H1 (cell line): ENCODE data around the gene KLF7. TPM values are rescaled to one million over a fixed set of nuclear protein-coding genes. Genes with fewer than 3 reads are reported as not detected.

Source experiments
- CHD1 ChIP-seq: IDR thresholded peaks from 2 replicates; pipeline ENCODE4 v1.6.1; 2012; ENCODE audit warnings: low read depth, low read length, improper control_type of control experiment
- EP300 ChIP-seq, 2 experiments: IDR thresholded peaks; 1 replicate in 1 of 2; 2 replicates in 1 of 2; pipeline ENCODE4 v1.6.1; 2011 to 2012; ENCODE audit warnings: low read depth in 2 of 2, low read length in 2 of 2, mild to moderate bottlenecking in 2 of 2, borderline replicate concordance in 1 of 2, inconsistent platforms in 1 of 2, moderate library complexity in 1 of 2
- TCF12 ChIP-seq: IDR thresholded peaks from 2 replicates; pipeline ENCODE4 v1.6.1; 2011; ENCODE audit warnings: low read depth, mild to moderate bottlenecking, low read length
- polyA plus RNA-seq, 7 experiments: library from polyadenylated mRNA; depleted of rRNA in 3 of 7; stranded (reverse) in 5 of 7; unstranded in 2 of 7; fragments of >200 nt in 5 of 7; fragments of 200-250 nt in 2 of 7; gene quantifications; 1 replicate in 5 of 7; 2 replicates in 1 of 7; 4 replicates in 1 of 7; pipeline versions ENCODE4 v1.2.1 to v1.2.3, GENCODE V29; 2011 to 2013; ENCODE audit warnings: missing spikeins in 2 of 7, mixed read lengths in 2 of 7
- total RNA-seq: library from RNA; stranded (reverse); fragmentation: NEBNext Ultra II Directional; extraction: Animal tissue kit (Norgen Biotek cat#: 25700); gene quantifications from 2 replicates; pipeline ENCODE4 v1.2.1, GENCODE V29; 2021

The KLF7 gene
- total and polyA plus RNA-seq, 2 of the 8 experiments (the other 6 are each of a cell fraction or from before 2014, with no cell fraction given), result 9.6 to 23.3 TPM

GRCh38 chr2:207051385-207051965 is 114.3 kb downstream of the KLF7 start (continued):
- no peak for TF ChIP-seq TCF12
- TF ChIP-seq EP300 (IDR thresholded peaks at IDR 0.05; ENCODE audit: borderline replicate concordance in 1 of 2, low read depth in 2 of 2, low read length in 2 of 2), result no peak
- no peak for TF ChIP-seq CHD1
